SU-DHL-6 (cell line): ENCODE measurements around the gene IL4I1.

Experiments
- H2AFZ ChIP-seq: fragments of 200-600 bp; sonication (generic); 2 replicates; pipeline ENCODE4 v1.6.1; 2014; ENCODE audit warnings: low read depth, mild to moderate bottlenecking, moderate library complexity, mixed read lengths, antibody characterized with exemption, low read length; ENCODE audit not compliant: severe bottlenecking
- H3F3A ChIP-seq: fragments of 200-600 bp; shearing (Covaris generic); 2 replicates; pipeline ENCODE4 v1.6.0; 2016; ENCODE audit warnings: antibody characterized with exemption, mild to moderate bottlenecking; ENCODE audit not compliant: insufficient read depth
- H3K27ac ChIP-seq: fragments of 200-600 bp; sonication (generic); 2 replicates; pipeline ENCODE4 v1.5.1; 2016; ENCODE audit warnings: low read depth, mild to moderate bottlenecking, low read length, moderate library complexity, mixed read lengths
- H3K27me3 ChIP-seq: fragments of 200-600 bp; sonication (generic), shearing (Covaris generic); 2 replicates; pipeline ENCODE4 v1.6.0; 2014; ENCODE audit warnings: mild to moderate bottlenecking, low read length
- H3K36me3 ChIP-seq: fragments of 200-600 bp; sonication (generic); 2 replicates; pipeline ENCODE4 v1.6.1; 2014; ENCODE audit warnings: mild to moderate bottlenecking, low read length, mixed read lengths
- H3K4me2 ChIP-seq: fragments of 300-600, 200-600 bp; shearing (Covaris generic), sonication (generic); 2 replicates; pipeline ENCODE4 v1.6.0; 2014; ENCODE audit warnings: low read length, low read depth, mild to moderate bottlenecking; ENCODE audit not compliant: poor library complexity, severe bottlenecking
- H3K4me3 ChIP-seq: fragments of 200-600 bp; sonication (generic); 2 replicates; pipeline ENCODE4 v1.5.1; 2014; ENCODE audit warnings: antibody characterized with exemption, low read length, mild to moderate bottlenecking, mixed read lengths; ENCODE audit not compliant: insufficient read depth, poor library complexity, severe bottlenecking
- H3K79me2 ChIP-seq: fragments of 200-600 bp; sonication (generic); 2 replicates; pipeline ENCODE4 v1.6.1; 2014; ENCODE audit warnings: mild to moderate bottlenecking, low read length, moderate library complexity; ENCODE audit not compliant: insufficient read depth
- H3K9ac ChIP-seq: fragments of 200-600 bp; sonication (generic); 2 replicates; pipeline ENCODE4 v1.7.0; 2014; ENCODE audit warnings: mild to moderate bottlenecking, low read length
- H3K9me2 ChIP-seq: fragments of 200-600 bp; sonication (generic); replicated peaks from 2 replicates; pipeline ENCODE4 v1.6.1; 2014; ENCODE audit warnings: low read length; ENCODE audit not compliant: insufficient read depth
- H3K9me3 ChIP-seq: fragments of 200-600 bp; sonication (generic); 2 replicates; pipeline ENCODE4 v1.6.1; 2014; ENCODE audit warnings: low read length, mixed read lengths; ENCODE audit not compliant: insufficient read depth
- H4K20me1 ChIP-seq: fragments of 200-600 bp; sonication (generic); 2 replicates; pipeline ENCODE4 v1.6.1; 2014; ENCODE audit warnings: low read depth, mild to moderate bottlenecking, antibody characterized with exemption, low read length, moderate library complexity, mixed read lengths
- EZH2phosphoT487 ChIP-seq: fragments of 200-600 bp; sonication (generic), shearing (Covaris generic); conservative IDR thresholded peaks from 2 replicates; pipeline ENCODE4 v1.6.1; 2018; ENCODE audit warnings: mild to moderate bottlenecking, antibody characterized with exemption, low read length, moderate library complexity, mixed read lengths
- TF ChIP-seq, protein P1 (sequence below): fragments of 200-600 bp; sonication (generic); IDR thresholded peaks from one replicate; pipeline ENCODE4 v1.5.1; 2017; ENCODE audit warnings: antibody characterized with exemption, mild to moderate bottlenecking, low read length, moderate library complexity; ENCODE audit not compliant: insufficient read depth, poor library complexity, severe bottlenecking

The IL4I1 gene

DNA sequence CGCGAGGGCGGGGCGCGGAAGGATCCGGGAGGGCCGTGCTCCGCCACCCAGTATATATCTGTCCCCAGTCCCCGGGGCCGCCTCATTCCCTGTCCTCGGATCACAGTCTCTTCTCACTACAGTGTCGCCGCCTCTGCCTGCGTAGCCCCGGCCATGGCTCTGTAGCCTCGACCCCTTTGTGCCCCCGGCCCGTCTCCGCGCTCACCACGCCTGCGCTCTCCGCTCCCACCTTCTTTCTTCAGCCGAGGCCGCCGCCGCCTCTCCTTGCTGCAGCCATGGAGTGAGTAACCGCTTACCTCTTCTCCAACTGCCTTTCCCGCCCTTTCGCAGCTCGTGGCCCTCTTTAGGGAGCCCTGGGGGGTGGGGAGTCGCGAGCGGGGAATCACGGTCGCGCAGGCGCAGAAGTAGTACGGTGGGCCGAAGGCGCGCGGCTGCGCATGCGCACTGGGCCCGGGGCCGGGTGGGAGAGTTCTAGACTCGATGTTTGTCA, 32.5 kb upstream of the IL4I1 start, which contains the start of the genes ATF5 and NUP62:
TSS of gene ATF5 (plus strand) at position 85 of the 490 bp plus-strand sequence. CDS start 1,646 bp downstream, outside the sequence.
TSS of gene NUP62 (minus strand) at position 384 of the 490 bp plus-strand sequence. CDS start 19,697 bp downstream, outside the sequence.
- H4K20me1 ChIP-seq, result peaks cover 13% of the 10 kb centered on the region; the same call in 1 of the 2 replicates

DNA sequence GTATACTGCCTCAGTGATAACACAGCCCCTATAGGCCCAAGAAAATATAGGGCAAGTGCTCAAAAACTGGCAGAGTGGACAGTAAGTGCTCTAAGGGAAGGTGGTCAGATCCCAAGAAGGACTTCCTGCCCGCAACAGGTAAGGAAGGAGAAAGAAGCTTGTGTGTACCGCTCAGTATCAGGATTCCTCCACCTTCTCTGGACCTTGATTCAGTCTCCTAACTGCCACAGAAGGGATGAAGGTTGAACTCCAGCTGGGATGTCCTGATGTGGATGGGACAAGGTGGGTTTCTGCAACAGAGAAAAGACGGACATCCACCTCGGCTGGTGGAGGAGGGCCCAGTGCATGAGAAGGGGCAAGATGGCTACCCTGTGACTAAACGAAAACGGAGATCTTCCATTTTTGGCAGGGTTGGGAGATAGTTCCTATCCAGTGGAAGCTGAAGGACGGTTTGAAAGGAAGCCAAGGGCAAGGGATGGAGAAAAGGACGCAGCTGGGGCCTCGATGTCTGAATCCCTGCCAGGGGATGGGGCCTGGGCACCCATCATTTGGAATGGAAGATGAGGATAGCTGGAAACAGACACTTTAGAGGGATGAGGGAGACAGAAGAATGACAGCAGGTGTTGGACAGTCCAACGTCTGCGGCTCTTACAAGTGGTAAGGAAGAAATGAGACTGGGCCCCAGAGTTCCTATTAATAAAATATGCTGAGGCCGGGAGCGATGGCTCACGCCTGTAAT, 31.0 kb upstream of the IL4I1 start:
- Histone ChIP-seq H4K20me1 (peaks cover 13% of the 10 kb centered on the region; the same call in 1 of the 2 replicates), H3K9ac (peak overlapping the region; percentile 98), H3K79me2 (peaks cover 82% of the 10 kb centered on the region), H3F3A (peaks cover 36% of the 10 kb centered on the region), H3K27ac (peak overlapping the region; percentile 91), H3K36me3 (peaks cover 24% of the 10 kb centered on the region), H3K4me3 (peak overlapping the region; percentile 55), H3K9me3 (no peaks in the 10 kb centered on the region), H3K4me2 (peak overlapping the region; percentile 79), H3K27me3 (no peaks in the 10 kb centered on the region), H3K9me2 (no peaks in the 10 kb centered on the region), H2AFZ (no peak overlapping the region)
- no peak for TF ChIP-seq EZH2phosphoT487
- TF ChIP-seq, protein P1, sequence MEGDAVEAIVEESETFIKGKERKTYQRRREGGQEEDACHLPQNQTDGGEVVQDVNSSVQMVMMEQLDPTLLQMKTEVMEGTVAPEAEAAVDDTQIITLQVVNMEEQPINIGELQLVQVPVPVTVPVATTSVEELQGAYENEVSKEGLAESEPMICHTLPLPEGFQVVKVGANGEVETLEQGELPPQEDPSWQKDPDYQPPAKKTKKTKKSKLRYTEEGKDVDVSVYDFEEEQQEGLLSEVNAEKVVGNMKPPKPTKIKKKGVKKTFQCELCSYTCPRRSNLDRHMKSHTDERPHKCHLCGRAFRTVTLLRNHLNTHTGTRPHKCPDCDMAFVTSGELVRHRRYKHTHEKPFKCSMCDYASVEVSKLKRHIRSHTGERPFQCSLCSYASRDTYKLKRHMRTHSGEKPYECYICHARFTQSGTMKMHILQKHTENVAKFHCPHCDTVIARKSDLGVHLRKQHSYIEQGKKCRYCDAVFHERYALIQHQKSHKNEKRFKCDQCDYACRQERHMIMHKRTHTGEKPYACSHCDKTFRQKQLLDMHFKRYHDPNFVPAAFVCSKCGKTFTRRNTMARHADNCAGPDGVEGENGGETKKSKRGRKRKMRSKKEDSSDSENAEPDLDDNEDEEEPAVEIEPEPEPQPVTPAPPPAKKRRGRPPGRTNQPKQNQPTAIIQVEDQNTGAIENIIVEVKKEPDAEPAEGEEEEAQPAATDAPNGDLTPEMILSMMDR, result no peak

More for the DNA sequence above, 32.5 kb upstream of the IL4I1 start, which contains the start of the genes ATF5 and NUP62:
- Histone ChIP-seq H3F3A (peaks cover 36% of the 10 kb centered on the region), H2AFZ (peak within 1 kb of the TSS; percentile 25), H3K27ac (peak within 1 kb of the TSS; percentile 91), H3K9me3 (no peaks in the 10 kb centered on the region), H3K79me2 (peaks cover 68% of the 10 kb centered on the region), H3K4me3 (peak within 1 kb of the TSS; percentile 65), H3K4me2 (peak within 1 kb of the TSS; percentile 79), H3K36me3 (peaks cover 24% of the 10 kb centered on the region), H3K9ac (peak within 1 kb of the TSS; percentile 98), H3K9me2 (no peaks in the 10 kb centered on the region), H3K27me3 (no peaks in the 10 kb centered on the region)
- TF ChIP-seq, protein P1, result no peak
- TF ChIP-seq EZH2phosphoT487, result no peak

DNA sequence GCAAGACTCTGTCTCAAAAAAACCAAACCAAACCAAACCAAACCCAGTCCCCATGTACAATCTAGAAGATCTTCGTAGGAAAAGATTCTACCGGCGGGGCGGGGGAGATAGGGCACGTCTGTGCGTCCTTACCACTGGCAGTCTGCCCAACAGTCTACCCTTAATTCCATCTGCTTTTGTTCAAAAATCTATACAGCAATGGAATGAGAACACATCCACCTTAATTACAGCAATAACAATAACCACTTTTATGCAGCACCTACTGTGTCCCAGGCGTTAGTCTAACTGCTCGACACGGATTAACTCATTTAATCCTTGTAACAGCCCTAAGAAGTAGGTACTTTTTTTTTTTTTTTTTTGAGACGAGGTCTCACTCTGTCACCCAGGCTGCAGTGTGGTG, 29.8 kb upstream of the IL4I1 start:
- Histone ChIP-seq H3K9me3 (no peaks in the 10 kb centered on the region), H2AFZ (no peak overlapping the region), H3K9ac (peak overlapping the region; percentile 98; the same call in 1 of the 2 replicates), H3K36me3 (peaks cover 17% of the 10 kb centered on the region), H3K4me2 (peak overlapping the region; percentile 79), H3K27ac (peak overlapping the region; percentile 91), H3K9me2 (no peaks in the 10 kb centered on the region), H4K20me1 (peaks cover 13% of the 10 kb centered on the region; the same call in 1 of the 2 replicates), H3K4me3 (no peak overlapping the region), H3K79me2 (peaks cover 94% of the 10 kb centered on the region), H3F3A (peaks cover 33% of the 10 kb centered on the region), H3K27me3 (no peaks in the 10 kb centered on the region)
- TF ChIP-seq, protein P1, result no peak
- no peak for TF ChIP-seq EZH2phosphoT487
